ENCODE data around the gene PRELP. TPM values are rescaled to one million over a fixed set of nuclear protein-coding genes. Genes with fewer than 3 reads are reported as not detected.
"Not testable (repeated sequence)": the region's sequence is repeated elsewhere in the genome, so short reads cannot be mapped to it uniquely, and the experiment has no call there.

PRELP gene
- total and polyA plus RNA-seq, 2 donors = 0.09 to 7.5 TPM

- 91% methylated on average over 5 of the region's 5 CpGs for WGBS
These were observed 13.9 kb upstream of the PRELP start for GRCh38 chr1:203461717-203462116.

DNA sequence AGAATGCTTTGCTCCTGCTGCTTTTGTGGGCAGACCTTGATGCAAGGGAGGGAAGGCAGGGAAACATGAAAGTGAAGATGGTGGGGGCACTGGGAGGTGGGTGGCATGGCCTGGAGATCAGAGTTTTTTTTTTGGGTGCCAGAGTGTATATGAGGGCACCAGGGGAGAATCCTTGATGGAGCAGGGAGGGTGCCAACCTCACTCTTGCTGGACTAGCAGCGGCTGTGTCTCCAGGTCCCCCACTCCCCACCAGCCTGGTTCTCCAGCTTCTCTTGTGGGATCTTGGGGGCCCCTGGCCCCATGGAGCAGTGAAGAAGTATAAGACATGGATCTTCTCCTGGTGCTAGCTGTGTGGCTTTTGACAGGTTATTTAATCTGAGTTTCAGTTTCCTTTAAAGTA lies 13.5 kb upstream of the PRELP start:
- Histone ChIP-seq H3K9me3 (ENCODE audit: control insufficient read depth in 2 of 2, insufficient read depth in 1 of 2, low read length in 1 of 2) (no peaks in the 10 kb centered on the region), H3K4me3 (ENCODE audit: low read length in 2 of 2) (no peak overlapping the region), H3K27ac (ENCODE audit: low read depth in 1 of 2, low read length in 1 of 2) (no peak overlapping the region), H3K27me3 (ENCODE audit: control insufficient read depth in 2 of 2, insufficient read depth in 1 of 2, low read length in 1 of 2) (peaks cover 0 to 33% of the 10 kb centered on the region in 2 donors), H3K4me1 (ENCODE audit: control insufficient read depth in 2 of 2, insufficient read depth in 2 of 2, low read length in 2 of 2) (no peaks in the 10 kb centered on the region), H3K36me3 (ENCODE audit: control insufficient read depth in 2 of 2, insufficient read depth in 2 of 2, low read length in 1 of 2) (no peaks in the 10 kb centered on the region)
- no peak for DNase-seq (ENCODE audit: low read depth in 6 of 9, low spot score in 9 of 9)
- 95% methylated on average over 1 of the region's 1 CpG for WGBS

More at GRCh38 chr1:203461717-203462116, 13.9 kb upstream of the PRELP start:
- DNase-seq (ENCODE audit: low read depth in 6 of 9, low spot score in 9 of 9) = no peak
- no peak overlapping the region for H3K4me3 ChIP-seq (ENCODE audit: low read length in 2 of 2)
- H3K4me1 ChIP-seq (ENCODE audit: control insufficient read depth in 2 of 2, insufficient read depth in 2 of 2, low read length in 2 of 2) = no peaks in the 10 kb centered on the region
- no peak overlapping the region for H3K27ac ChIP-seq (ENCODE audit: low read depth in 1 of 2, low read length in 1 of 2)
- H3K36me3 ChIP-seq (ENCODE audit: control insufficient read depth in 2 of 2, insufficient read depth in 2 of 2, low read length in 1 of 2) = no peaks in the 10 kb centered on the region
- H3K9me3 ChIP-seq (ENCODE audit: control insufficient read depth in 2 of 2, insufficient read depth in 1 of 2, low read length in 1 of 2) = no peaks in the 10 kb centered on the region
- peaks cover 0 to 33% of the 10 kb centered on the region in 2 donors for H3K27me3 ChIP-seq (ENCODE audit: control insufficient read depth in 2 of 2, insufficient read depth in 1 of 2, low read length in 1 of 2)

GRCh38 chr1:203462878-203463277 lies 12.7 kb upstream of the PRELP start:
- Histone ChIP-seq H3K27me3 (ENCODE audit: control insufficient read depth in 2 of 2, insufficient read depth in 1 of 2, low read length in 1 of 2) (peaks cover 0 to 33% of the 10 kb centered on the region in 2 donors), H3K4me1 (ENCODE audit: control insufficient read depth in 2 of 2, insufficient read depth in 2 of 2, low read length in 2 of 2) (no peaks in the 10 kb centered on the region), H3K27ac (ENCODE audit: low read depth in 1 of 2, low read length in 1 of 2) (no peak overlapping the region), H3K36me3 (ENCODE audit: control insufficient read depth in 2 of 2, insufficient read depth in 2 of 2, low read length in 1 of 2) (no peaks in the 10 kb centered on the region), H3K4me3 (ENCODE audit: low read length in 2 of 2) (no peak overlapping the region), H3K9me3 (ENCODE audit: control insufficient read depth in 2 of 2, insufficient read depth in 1 of 2, low read length in 1 of 2) (no peaks in the 10 kb centered on the region)
- DNase-seq (ENCODE audit: low read depth in 6 of 9, low spot score in 9 of 9) = no peak
- 97% methylated on average over 6 of the region's 6 CpGs for WGBS

DNA sequence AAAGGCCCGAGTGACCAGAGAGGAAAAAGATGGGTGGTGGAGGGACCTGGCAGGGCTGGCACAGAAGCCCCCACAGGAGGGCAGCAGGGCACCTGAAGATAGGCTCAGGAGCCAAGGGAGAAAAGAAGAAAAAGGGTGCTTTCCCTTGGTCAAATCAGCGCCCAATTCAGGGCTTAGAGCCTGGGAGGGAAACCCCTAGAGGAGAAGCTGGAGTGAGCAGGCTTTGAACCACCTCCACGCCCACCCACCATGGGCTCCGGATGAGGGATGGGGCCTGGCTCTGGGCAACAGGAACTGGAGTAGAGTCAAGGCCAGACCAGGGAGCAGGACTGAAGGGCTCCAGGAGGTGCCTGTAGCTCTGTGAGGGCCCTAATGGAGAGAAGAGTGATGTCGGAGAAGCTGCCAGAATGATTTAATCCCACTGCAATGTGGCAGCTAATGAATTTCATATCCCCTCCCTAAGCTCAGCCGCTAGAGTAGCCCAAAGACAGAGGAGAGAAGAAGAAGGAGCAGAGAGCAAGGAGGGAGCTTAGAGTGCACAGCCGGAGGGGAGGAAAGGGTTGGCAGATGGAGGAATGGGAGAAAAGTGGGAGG lies 12.0 kb upstream of the PRELP start:
- Histone ChIP-seq H3K4me3 (ENCODE audit: low read length in 2 of 2) (no peak overlapping the region), H3K36me3 (ENCODE audit: control insufficient read depth in 2 of 2, insufficient read depth in 2 of 2, low read length in 1 of 2) (no peaks in the 10 kb centered on the region), H3K4me1 (ENCODE audit: control insufficient read depth in 2 of 2, insufficient read depth in 2 of 2, low read length in 2 of 2) (no peaks in the 10 kb centered on the region), H3K27me3 (ENCODE audit: control insufficient read depth in 2 of 2, insufficient read depth in 1 of 2, low read length in 1 of 2) (peaks cover 0 to 35% of the 10 kb centered on the region in 2 donors), H3K27ac (ENCODE audit: low read depth in 1 of 2, low read length in 1 of 2) (no peak overlapping the region), H3K9me3 (ENCODE audit: control insufficient read depth in 2 of 2, insufficient read depth in 1 of 2, low read length in 1 of 2) (no peaks in the 10 kb centered on the region)
- DNase-seq (ENCODE audit: low read depth in 6 of 9, low spot score in 9 of 9) = no peak
- WGBS = 92% methylated on average over 7 of the region's 7 CpGs

- H3K27ac ChIP-seq (ENCODE audit: low read depth in 1 of 2, low read length in 1 of 2) = no peak overlapping the region
- H3K36me3 ChIP-seq (ENCODE audit: control insufficient read depth in 2 of 2, insufficient read depth in 2 of 2, low read length in 1 of 2) = no peaks in the 10 kb centered on the region
- WGBS = 79% methylated on average over 5 of the region's 5 CpGs
- no peak for DNase-seq (ENCODE audit: low read depth in 6 of 9, low spot score in 9 of 9)
- H3K27me3 ChIP-seq (ENCODE audit: control insufficient read depth in 2 of 2, insufficient read depth in 1 of 2, low read length in 1 of 2) = peaks cover 0 to 36% of the 10 kb centered on the region in 2 donors
- no peaks in the 10 kb centered on the region for H3K4me1 ChIP-seq (ENCODE audit: control insufficient read depth in 2 of 2, insufficient read depth in 2 of 2, low read length in 2 of 2)
- H3K9me3 ChIP-seq (ENCODE audit: control insufficient read depth in 2 of 2, insufficient read depth in 1 of 2, low read length in 1 of 2) = no peaks in the 10 kb centered on the region
- no peak overlapping the region for H3K4me3 ChIP-seq (ENCODE audit: low read length in 2 of 2)
These were observed 11.4 kb upstream of the PRELP start for GRCh38 chr1:203464226-203464625.

DNA sequence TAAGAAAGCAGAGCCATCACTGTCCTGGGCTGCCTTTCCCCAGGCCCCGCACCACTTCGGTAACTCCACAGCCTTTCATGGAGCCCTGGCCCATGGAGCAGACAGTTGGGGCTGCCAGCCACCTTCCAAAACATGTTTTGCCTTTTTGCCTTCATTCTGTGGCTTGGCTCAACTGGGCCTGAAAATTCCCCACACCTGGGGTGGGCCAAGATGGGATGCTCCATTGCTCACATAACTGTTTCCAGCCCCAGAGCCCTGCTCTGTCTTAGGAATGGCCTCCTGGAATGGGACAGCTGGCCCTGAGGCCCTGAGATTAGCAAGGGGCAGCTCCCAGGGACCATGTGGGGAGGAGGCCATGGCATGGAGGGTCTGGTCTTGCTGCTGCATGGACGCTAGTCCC lies 10.9 kb upstream of the PRELP start:
- H3K27ac ChIP-seq (ENCODE audit: low read depth in 1 of 2, low read length in 1 of 2) = no peak overlapping the region
- peaks cover 0 to 40% of the 10 kb centered on the region in 2 donors for H3K27me3 ChIP-seq (ENCODE audit: control insufficient read depth in 2 of 2, insufficient read depth in 1 of 2, low read length in 1 of 2)
- H3K4me3 ChIP-seq (ENCODE audit: low read length in 2 of 2) = no peak overlapping the region
- no peaks in the 10 kb centered on the region for H3K9me3 ChIP-seq (ENCODE audit: control insufficient read depth in 2 of 2, insufficient read depth in 1 of 2, low read length in 1 of 2)
- no peak for DNase-seq (ENCODE audit: low read depth in 6 of 9, low spot score in 9 of 9)
- H3K36me3 ChIP-seq (ENCODE audit: control insufficient read depth in 2 of 2, insufficient read depth in 2 of 2, low read length in 1 of 2) = no peaks in the 10 kb centered on the region
- 96% methylated on average over 3 of the region's 3 CpGs for WGBS
- H3K4me1 ChIP-seq (ENCODE audit: control insufficient read depth in 2 of 2, insufficient read depth in 2 of 2, low read length in 2 of 2) = no peaks in the 10 kb centered on the region

GRCh38 chr1:203465146-203465798 lies 10.3 kb upstream of the PRELP start:
- WGBS = 94% methylated on average over 11 of the region's 11 CpGs
- Histone ChIP-seq H3K4me3 (ENCODE audit: low read length in 2 of 2) (no peak overlapping the region), H3K4me1 (ENCODE audit: control insufficient read depth in 2 of 2, insufficient read depth in 2 of 2, low read length in 2 of 2) (no peaks in the 10 kb centered on the region), H3K27me3 (ENCODE audit: control insufficient read depth in 2 of 2, insufficient read depth in 1 of 2, low read length in 1 of 2) (peaks cover 0 to 45% of the 10 kb centered on the region in 2 donors), H3K36me3 (ENCODE audit: control insufficient read depth in 2 of 2, insufficient read depth in 2 of 2, low read length in 1 of 2) (no peaks in the 10 kb centered on the region), H3K9me3 (ENCODE audit: control insufficient read depth in 2 of 2, insufficient read depth in 1 of 2, low read length in 1 of 2) (no peaks in the 10 kb centered on the region), H3K27ac (ENCODE audit: low read depth in 1 of 2, low read length in 1 of 2) (no peak overlapping the region)
- no peak for DNase-seq (ENCODE audit: low read depth in 6 of 9, low spot score in 9 of 9)

DNA sequence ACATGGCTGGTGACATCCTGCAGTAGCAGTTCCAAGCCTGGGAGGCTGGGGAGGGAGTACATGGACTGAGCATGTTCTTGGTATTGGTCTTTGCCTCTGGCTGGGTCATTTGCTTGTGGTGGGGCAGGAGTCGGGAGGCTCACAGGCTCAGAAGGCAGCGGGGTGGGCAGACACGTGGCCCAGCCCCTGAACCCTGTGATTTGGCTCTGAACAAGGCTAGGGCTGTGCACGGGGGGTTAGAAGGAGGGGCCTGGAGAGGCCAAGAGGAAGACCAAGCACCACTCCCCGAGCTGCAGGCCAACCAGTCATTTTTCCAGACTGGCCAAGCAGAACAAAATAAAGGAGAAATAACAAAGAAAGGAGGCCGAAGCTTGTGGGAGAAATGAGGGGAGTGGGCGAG lies 9.7 kb upstream of the PRELP start:
- Histone ChIP-seq H3K36me3 (ENCODE audit: control insufficient read depth in 2 of 2, insufficient read depth in 2 of 2, low read length in 1 of 2) (no peaks in the 10 kb centered on the region), H3K4me1 (ENCODE audit: control insufficient read depth in 2 of 2, insufficient read depth in 2 of 2, low read length in 2 of 2) (no peaks in the 10 kb centered on the region), H3K4me3 (ENCODE audit: low read length in 2 of 2) (no peak overlapping the region), H3K27ac (ENCODE audit: low read depth in 1 of 2, low read length in 1 of 2) (no peak overlapping the region), H3K27me3 (ENCODE audit: control insufficient read depth in 2 of 2, insufficient read depth in 1 of 2, low read length in 1 of 2) (peaks cover 0 to 49% of the 10 kb centered on the region in 2 donors), H3K9me3 (ENCODE audit: control insufficient read depth in 2 of 2, insufficient read depth in 1 of 2, low read length in 1 of 2) (no peaks in the 10 kb centered on the region)
- WGBS = 82% methylated on average over 7 of the region's 7 CpGs
- no peak for DNase-seq (ENCODE audit: low read depth in 6 of 9, low spot score in 9 of 9)

DNA sequence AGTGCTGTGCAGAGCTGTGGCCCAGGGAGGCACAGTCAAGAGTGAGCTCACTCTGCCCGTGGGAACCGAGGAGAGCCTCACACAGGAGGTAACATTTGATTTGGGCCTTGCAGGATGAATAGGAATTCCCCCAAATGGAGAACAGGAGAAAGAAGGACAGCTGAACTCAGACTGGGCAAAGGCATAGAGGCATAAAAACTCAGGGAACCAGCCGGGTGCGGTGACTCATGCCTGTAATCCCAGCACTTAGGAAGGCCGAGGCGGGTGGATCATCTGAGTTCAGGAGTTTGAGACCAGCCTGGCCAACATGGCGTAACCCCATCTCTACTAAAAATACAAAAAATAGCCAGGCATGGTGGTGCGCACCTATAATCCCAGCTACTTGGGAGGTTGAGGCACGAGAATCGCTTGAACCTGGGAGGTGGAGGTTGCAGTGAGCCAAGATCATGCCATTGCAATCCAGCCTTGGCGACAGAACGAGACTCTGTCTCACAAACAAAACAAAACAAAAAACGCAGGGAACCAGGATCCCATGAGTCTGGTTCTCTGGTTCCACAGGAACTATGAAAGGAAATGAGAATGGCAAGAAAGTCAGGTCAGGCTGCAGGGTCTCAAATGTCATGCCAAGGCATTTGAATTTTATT lies 8.6 kb upstream of the PRELP start:
- peaks cover 0 to 52% of the 10 kb centered on the region in 2 donors for H3K27me3 ChIP-seq (ENCODE audit: control insufficient read depth in 2 of 2, insufficient read depth in 1 of 2, low read length in 1 of 2)
- H3K27ac ChIP-seq (ENCODE audit: low read depth in 1 of 2, low read length in 1 of 2); H3K4me1 ChIP-seq (ENCODE audit: control insufficient read depth in 2 of 2, insufficient read depth in 2 of 2, low read length in 2 of 2); H3K36me3 ChIP-seq (ENCODE audit: control insufficient read depth in 2 of 2, insufficient read depth in 2 of 2, low read length in 1 of 2); H3K4me3 ChIP-seq (ENCODE audit: low read length in 2 of 2); DNase-seq (ENCODE audit: low read depth in 6 of 9, low spot score in 9 of 9); H3K9me3 ChIP-seq (ENCODE audit: control insufficient read depth in 2 of 2, insufficient read depth in 1 of 2, low read length in 1 of 2): not testable (repeated sequence)
- WGBS = 95% methylated on average over 13 of the region's 13 CpGs
